Right renal pelvis (tissue), 4 donors: ENCODE measurements around the gene PIGW. TPM values are rescaled to one million over a fixed set of nuclear protein-coding genes. Genes with fewer than 3 reads are reported as not detected.

Source experiments
- DNase-seq, 4 donors: peaks; one replicate each; pipeline ENCODE4 v3.0.0-alpha.2; 2013; ENCODE audit warnings: low read depth in 4 of 4, low spot score in 3 of 4, missing footprints in 1 of 4
- polyA plus RNA-seq, 4 donors: library from polyadenylated mRNA; unstranded; fragments of 120-200 nt; gene quantifications; one replicate each; pipeline ENCODE4 v1.2.1, GENCODE V29; 2013; ENCODE audit not compliant: insufficient read length in 4 of 4

The PIGW gene, protein sequence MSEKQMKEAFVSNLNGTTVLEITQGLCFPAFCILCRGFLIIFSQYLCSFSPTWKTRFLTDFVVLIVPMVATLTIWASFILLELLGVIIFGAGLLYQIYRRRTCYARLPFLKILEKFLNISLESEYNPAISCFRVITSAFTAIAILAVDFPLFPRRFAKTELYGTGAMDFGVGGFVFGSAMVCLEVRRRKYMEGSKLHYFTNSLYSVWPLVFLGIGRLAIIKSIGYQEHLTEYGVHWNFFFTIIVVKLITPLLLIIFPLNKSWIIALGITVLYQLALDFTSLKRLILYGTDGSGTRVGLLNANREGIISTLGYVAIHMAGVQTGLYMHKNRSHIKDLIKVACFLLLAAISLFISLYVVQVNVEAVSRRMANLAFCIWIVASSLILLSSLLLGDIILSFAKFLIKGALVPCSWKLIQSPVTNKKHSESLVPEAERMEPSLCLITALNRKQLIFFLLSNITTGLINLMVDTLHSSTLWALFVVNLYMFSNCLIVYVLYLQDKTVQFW
- polyA plus RNA-seq, result 10 to 100 TPM; 11.3 to 16.4 (median 14.3) TPM

DNA sequence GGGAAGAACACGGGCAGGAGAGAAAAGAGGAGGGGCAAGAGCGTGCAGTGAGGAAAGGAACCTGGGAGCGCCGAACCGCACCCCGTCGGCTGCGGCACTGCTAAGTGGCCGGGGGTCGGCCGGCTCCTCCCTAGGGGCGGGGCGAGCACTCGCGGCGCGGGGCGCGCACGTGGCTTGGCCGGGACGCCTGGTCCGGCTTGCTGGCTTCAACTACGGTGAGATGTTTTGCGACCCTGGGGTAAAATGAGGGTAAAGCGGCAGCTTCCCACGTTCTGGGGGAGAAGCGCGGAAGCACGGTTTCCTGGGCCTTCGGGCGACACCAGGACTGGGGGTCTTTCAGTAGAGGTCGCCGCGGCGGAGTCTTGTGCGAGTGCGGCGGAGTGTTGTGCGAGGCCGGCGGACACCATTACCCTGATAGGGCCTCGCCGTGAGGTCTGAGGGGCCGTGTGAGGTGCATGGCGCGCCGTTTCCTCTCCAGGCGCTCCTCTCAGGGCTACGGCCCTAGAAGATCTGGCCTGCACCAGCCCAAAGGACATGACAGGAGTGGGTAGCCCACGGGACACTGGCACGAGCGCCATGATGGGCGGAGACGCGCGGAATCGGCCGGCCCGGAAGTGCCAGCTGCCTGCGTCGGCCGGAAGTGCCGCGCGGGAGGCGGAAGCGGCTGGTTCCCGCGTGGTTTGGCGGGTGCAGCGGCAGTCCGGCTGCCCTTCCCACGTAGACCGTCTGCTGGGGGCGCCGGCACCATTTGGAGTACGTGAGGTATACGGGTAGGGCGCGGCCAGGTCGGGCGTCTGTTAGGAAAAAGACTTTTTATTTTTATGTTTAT lies at the start of gene PIGW, which contains the start of gene MYO19:
TSS of gene PIGW (plus strand) at position 148 of the 829 bp plus-strand sequence. CDS start 2,115 bp downstream, outside the sequence.
TSS of gene MYO19 (minus strand) at position 29 of the 829 bp plus-strand sequence. CDS start 2,330 bp downstream, outside the sequence.
- DNase-seq, result peak; percentile 65 to 83 (median 70)

DNA sequence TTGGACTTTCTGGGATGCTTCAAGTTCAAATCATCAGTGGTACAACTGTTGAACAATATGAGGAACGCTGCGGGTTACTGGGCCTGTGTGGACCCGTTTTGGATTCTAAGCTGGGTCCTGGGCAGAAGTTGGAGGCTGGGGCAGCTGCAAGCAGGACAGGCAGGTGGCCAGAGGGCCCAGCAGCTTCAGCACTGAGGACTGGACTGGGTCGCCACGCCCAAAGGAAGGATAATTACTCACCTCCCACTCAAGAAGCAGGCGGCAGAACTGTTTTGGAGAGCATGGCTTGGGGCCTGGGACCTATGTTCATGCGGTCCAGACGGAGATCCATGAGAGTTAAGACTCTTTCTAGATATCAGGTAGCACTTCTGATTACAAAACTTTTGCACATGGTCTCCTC lies 49.8 kb upstream of the PIGW start:
- no peak for DNase-seq

DNA sequence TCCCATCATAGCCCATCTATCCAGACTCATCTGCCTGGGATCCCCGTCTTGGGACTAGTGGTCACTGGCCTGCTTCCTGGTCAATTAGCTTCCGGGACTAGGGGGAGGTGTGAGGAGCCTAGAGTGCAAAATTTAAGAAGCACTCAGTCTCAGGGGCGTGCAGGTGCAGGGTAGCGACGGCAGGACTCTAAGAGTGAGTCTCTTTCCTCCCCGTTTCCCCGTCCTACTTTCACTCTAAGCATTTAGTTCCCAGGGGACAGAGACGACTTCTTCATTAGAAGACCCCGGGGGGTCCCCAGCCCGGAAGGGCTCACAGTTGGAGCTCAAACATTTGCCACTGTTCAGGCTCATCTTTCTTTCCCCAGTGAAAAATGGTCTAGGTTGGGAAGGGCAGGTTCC lies 49.0 kb upstream of the PIGW start:
- DNase-seq, result no peak

DNA sequence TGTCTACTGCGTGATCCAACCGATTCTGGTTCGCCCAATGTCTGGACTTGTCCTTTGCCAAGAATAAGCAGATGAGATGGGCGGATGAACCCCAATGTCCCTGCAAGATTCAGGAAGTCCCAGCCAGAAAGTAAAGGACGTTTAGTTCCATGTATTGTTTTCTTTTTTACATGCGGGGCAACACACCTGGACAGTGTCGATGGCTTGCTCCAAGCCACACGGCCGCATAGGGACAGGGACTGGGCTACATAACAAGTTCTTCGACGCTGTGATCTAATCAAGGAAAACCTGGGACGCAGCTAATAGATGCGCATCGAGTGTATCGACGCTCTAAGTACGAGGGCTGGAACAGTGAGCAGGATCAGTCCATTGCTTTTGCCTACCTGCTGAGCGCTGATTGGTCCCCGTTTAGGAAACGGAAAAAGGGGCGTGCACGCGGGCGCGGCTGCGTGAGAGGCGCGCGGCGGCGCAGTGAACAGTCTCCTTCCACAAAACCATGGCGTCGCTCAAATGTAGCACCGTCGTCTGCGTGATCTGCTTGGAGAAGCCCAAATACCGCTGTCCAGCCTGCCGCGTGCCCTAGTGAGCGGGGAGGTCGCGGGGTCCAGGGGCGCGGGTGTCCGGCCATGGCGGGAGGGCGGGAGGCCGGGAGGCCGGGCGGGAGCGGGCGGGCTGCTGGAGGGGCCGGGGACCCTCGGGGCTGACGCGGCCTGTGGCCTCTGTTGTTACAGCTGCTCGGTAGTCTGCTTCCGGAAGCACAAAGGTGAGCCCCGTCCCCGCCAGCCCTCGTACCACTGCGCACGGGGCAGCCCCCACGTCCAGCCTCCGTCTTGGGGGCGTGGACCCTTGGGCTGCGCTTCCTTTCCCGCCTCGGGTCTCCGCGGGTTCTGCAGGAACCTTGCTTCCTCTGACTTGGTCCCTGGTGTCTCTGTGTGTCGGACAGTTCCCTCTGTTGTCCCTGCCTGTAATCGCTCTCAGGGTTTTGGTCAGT lies 48.3 kb upstream of the PIGW start, which contains the start of gene ZNHIT3:
TSS of gene ZNHIT3 (plus strand) at position 478 of the 991 bp plus-strand sequence. CDS start at position 497, 19 bp downstream.
- peak; percentile 81 to 89 (median 84) for DNase-seq

DNA sequence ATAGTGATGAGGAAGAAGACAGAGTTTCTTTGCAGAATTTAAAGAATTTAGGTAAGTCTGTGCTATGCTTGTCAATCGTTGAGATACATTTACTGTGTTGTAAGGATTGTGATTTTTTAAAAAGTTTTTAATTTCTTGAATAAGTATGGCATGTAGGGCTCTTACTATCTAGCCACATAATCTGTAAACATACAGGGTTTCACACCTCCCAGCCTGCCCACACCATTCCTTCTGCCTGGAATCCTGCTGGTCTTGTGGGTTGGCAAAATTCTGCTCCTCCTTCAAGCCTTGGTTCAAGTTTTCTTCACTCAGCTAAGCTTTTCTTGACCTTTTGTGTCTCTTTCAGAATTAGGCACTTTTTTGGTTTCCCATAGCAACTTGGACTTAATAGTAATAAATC lies 40.8 kb upstream of the PIGW start:
- DNase-seq, result no peak

DNA sequence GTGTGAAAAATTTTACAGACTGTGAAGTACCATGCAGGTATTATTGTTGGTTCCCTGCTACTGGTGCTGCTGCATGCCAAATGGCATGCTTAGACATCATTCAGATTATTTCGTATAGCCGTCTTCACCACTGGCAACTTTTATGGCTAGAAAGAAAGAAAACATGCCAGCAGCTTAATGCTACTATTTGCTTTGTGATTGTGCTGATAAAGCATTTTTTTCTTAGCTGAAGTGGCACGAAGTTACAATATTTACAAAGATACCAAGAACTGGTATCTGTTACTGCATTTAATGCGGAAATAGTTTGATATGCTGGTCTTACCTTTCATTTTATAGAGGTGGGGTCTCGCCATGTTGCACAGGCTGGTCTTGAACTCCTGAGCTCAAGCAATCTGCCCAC lies 40.1 kb upstream of the PIGW start:
- DNase-seq, result no peak

DNA sequence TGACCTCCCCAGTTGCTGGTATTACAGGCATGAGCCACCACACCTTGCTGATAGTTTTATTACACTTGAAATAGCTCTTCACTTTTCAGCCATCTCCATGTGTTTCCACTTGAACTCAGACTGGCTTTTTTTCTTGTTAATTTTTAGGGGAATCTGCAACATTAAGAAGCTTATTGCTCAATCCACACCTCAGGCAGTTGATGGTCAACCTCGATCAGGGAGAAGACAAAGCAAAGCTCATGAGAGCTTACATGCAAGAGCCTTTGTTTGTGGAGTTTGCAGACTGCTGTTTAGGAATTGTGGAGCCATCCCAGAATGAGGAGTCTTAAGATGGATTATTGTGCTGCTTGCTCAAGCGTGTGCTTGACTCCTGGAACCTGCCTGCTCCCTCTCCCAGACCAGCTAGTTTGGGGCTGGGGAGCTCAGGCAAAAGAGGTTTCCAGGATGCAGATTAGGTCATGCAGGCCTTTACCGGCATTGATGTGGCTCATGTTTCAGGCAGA lies 39.7 kb upstream of the PIGW start:
- DNase-seq, result no peak

DNA sequence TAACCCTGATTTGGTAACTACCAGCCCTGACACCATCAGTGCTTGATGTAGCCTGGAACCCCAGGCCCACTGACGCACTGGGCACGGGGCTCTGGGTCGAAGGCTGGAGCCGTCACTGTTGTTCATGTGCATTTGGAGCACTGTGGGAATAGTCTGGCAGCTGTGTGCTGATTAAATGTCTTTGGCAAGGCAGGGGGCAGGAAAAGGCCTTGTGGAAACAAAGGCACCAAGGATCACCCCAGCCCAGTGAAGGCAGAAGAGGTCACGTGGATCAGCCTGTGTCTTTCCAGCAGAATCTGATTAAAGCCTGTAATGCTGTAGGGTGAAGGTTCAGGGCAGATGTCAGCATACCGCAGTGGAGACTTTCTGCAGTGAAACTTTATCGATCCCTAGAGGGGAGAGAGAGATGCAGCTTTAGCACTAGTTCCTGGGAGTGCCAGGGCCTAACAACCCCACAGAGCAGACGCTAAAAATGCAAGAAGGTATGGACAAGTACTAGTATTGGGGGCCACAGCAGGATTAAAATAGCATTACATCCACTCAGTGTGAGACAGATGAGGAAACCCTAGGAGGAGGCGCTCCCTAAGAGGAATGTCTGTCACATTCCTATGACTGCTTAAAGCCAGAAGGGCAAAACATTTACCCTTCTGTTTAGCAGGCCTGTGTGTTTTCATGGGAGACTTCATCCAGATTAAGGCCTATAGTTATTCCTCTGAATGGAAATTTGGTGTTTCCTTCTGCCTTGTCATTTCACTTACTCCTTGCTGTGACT lies 38.6 kb upstream of the PIGW start:
- DNase-seq, result no peak

DNA sequence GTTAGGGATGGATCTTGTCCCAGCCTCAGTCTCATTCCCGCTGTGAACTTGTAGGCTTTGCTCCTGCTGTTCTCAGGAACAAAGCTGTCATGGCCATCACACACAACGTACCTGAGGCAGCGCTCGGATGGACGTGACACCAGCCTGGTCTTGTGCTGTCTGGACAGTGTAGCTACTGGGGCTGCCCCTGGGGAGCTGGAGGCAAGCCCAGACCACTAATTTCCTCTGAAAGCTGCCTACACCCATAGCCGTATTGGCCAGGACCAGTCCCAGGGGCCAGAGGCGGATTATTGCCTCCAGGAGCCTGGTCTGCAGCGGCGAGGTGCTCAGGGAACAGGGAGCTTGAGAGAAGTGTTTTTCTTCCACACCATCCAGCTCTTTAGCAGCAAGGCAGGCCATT lies 36.6 kb upstream of the PIGW start:
- no peak for DNase-seq

DNA sequence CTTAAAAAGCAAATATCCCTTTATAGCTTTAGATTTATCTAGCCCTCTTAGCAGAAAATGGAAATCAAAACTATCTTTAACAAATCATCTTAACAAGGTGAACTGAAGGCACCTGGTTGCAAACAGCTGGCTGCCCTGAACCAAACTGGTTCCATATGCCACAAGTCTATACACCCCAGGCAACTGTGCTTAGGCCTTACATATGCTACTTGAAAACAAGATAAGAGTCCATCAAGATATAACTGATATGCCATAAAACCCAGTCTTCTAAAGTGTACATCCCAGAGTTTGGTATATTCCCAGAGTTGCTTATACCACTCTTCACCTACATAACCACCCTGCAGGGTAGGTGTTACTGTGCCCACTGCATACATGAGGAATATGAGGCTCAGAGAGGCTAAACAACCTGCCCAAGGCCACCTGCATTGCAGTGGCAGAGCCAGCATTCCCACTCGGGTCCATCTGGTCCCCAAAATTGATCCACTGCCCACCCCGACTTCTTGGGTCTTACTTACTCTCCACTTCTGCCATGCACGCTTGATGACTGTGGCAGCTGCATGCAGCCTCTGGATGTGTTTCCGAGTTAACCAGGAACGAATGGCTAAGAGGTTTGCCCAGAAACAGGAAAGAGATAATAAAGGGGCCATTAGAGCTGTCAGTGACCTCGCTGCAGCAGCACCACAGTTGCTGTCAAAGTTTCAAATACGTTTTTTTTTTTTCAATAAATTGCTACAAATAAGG lies 36.1 kb upstream of the PIGW start:
- no peak for DNase-seq

DNA sequence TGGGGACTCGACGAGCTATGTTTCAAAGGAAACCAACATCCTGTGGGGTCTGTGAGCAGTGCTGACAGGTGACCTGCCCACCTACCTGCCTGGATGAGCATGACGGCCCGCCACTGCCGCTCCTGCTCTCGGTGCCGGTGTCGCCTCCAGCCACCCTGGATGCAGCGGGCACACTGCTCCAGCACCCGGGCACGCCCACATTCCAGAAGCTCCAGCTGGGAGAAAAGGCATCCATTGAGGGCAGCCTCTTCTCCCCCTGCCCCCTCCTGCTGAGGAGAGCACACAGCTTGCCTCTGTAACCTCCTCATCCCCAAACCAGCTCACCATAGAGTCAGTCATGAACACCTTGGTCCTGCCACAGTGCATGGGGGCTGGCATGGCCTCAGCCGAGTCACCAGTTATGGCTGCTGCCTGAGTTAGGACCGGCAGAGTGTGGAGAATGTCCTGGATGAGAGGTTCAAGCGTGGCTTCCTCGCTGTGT lies 34.0 kb upstream of the PIGW start:
- no peak for DNase-seq

DNA sequence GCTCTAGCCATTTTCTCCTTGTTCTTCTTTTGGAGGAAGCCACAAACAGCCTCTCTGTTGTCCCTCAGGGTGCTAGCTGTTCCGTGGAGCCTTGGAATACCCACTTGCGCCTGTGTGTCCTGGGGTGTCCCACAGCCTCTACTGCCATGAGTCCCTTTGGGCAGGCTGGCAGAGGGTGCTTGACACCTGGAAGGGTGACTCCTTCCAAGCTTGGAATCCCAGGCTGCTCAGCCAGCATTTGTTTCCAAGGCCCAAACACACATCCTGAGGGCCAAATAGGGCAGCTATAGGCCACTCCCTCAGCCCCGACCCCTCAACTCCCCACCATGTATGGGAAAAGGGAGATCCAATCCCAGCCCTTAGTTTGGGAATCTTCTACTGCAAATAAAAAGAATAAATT lies 33.4 kb upstream of the PIGW start:
- no peak for DNase-seq

DNA sequence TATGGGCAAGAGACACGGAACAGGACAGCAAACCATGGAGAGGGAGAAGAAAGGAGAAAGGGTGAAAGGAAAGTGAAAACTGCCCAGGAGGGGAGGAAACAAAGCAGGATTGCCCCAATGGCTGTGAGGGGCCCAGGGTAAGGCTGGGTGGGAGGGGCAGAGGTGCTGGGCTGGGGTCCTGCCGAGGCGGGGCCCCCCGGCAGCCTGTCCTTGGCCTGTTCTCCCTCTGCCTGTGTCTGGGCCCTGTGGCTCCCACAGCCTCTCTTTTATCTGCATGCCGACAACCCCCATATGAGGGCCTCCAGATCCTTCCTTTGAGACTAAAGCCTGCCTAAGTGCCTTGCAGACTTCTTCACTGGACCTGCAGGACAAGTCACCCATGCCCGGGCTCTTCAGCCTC lies 32.8 kb upstream of the PIGW start:
- no peak for DNase-seq

DNA sequence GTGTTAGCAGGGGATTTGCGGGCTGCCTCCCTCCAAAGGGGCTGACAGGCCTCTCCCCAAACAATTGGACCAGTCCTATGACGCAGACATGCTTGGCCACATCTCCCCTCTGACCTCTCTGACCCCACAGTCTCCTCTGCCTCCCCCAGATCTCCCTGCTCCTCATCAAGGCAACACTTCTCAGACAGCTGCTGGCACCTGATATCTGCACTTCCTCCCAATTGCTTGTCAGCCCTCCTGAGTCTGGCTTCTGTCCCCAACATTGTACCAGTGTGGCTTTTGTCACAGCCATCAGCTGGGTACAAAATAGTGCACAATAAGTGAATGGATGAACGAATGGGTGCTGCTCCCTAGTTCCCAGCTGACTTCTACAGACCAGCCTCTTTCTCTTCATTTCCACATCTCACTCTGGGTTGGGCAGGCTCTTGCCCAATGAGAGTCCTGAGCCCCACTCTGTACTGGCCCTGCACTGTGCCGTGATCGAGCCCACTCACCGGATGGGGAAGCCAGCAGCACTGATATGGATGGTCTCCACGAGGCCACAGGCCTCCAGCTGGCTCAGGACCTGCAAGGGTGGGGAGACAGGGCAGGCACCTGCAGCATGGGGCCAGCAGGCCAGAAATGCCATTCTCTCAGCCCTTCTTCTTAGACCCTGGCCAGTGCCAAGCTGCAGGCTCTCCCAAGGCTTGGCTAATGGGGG lies 31.2 kb upstream of the PIGW start:
- DNase-seq, result no peak

DNA sequence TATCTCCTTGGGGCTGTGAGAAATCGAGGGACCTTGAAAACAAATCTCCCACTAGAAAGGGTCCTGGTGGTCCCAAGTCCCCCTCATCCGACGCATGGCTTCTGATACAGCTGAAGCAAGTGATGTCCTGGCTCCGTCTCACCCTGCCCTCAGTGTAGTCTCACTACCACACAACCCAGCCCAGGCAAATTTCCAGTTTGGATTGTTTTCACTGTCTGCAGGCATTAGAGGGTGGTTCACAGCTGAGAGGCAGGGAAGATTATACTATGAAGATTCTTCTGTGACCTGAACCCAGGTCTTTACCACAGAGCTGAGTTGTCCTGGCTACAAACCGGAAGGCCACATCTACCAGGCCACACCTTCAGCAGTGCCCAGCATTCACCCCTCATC lies 30.6 kb upstream of the PIGW start:
- no peak for DNase-seq

DNA sequence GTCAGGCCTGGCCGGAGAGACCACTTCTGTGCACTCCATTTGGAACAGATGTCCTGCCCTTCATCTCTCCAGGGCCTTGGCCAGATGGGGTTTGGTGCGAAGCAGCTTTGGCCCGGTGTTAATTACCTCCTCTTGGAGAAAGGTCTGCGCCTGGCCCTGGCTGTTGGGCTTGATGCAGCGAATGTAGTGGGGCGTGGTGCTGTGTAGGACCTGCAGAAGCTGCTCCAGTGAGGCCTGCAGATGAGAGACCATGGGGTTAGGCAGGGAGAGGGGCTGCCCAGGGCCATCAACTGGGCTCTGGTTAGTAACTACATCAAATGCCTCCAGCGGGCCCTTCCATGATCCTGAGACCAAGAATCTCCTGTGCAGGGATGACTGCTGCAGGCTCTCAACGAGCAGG lies 29.6 kb upstream of the PIGW start:
- no peak for DNase-seq

DNA sequence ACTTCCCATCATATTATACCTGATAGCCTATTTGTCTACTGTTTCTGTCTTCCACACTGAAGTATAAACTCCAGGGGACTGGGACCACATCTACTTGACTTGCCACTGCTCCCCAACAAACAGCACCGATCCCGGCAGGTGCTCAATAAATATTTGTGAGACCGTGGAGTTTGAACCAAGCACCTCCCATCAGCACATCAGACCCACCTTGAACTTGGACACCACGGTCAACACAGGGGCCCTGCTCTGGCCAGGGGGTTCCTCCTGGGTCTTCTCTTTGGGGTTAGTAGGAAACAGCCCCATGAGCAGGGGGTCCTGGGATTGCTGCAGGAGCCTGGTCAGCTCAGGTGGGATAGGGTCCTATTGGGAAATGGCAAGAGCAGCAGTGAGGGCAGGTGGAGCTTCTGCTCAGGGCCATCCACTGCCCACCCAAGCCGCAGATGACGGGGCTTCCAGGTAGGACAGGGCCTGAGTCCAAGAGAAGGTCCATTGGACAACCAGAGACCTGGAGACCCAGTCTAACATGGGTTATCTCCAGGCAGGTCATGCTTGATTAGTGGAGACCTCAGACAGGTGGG lies 28.4 kb upstream of the PIGW start:
- no peak for DNase-seq
